GM21360 (cell line): ENCODE measurements around the gene METTL16.
A peak's percentile ranks its signal among the peaks of the same experiment; 100 is the strongest.

Experiments used
- ATAC-seq: cut with Tn5 transposase; IDR thresholded peaks from one replicate; pipeline ENCODE4 v1.9.1; 2021; ENCODE audit warnings: mild to moderate bottlenecking, moderate library complexity; ENCODE audit not compliant: unreplicated experiment

Gene METTL16

GRCh38 chr17:2416010-2416734 lies 95.5 kb downstream of the METTL16 start:
- ATAC-seq, result no peak

- no peak for ATAC-seq
Observed at GRCh38 chr17:2415081-2415480, 96.6 kb downstream of the METTL16 start.

GRCh38 chr17:2414446-2415064 lies 97.1 kb downstream of the METTL16 start:
- ATAC-seq, result no peak

GRCh38 chr17:2412561-2413021 lies 99.1 kb downstream of the METTL16 start:
- ATAC-seq, result no peak

- ATAC-seq, result no peak
Observed at GRCh38 chr17:2410951-2411350, 100.7 kb downstream of the METTL16 start.

- ATAC-seq, result no peak
Observed at GRCh38 chr17:2406903-2407790, 104.5 kb downstream of the METTL16 start.

- no peak for ATAC-seq
Observed at GRCh38 chr17:2406271-2406902, 105.3 kb downstream of the METTL16 start.

- ATAC-seq, result no peak
Observed at GRCh38 chr17:2405247-2405926, 106.3 kb downstream of the METTL16 start.

- no peak for ATAC-seq
Observed at GRCh38 chr17:2403044-2403443, 108.6 kb downstream of the METTL16 start.

- no peak for ATAC-seq
Observed at GRCh38 chr17:2402544-2402943, 109.1 kb downstream of the METTL16 start.

- ATAC-seq, result peak; percentile 42
Observed at GRCh38 chr17:2401426-2402221, 110.1 kb downstream of the METTL16 start.

GRCh38 chr17:2400877-2401425 lies 110.7 kb downstream of the METTL16 start, which contains the start of gene MNT:
Gene MNT, minus strand, starts transcription at chr17:2401060. Its CDS starts 348 bp downstream, at chr17:2400712.
- peak; percentile 33 for ATAC-seq

GRCh38 chr17:2400474-2400866 lies 111.2 kb downstream of the METTL16 start:
- no peak for ATAC-seq

GRCh38 chr17:2399572-2400473 lies 111.9 kb downstream of the METTL16 start:
- peak; percentile 30 for ATAC-seq

- no peak for ATAC-seq
Observed at GRCh38 chr17:2398655-2399571, 112.8 kb downstream of the METTL16 start.

GRCh38 chr17:2398182-2398581 lies 113.5 kb downstream of the METTL16 start:
- no peak for ATAC-seq
